ENCODE measurements around the gene GFPT1.
A peak's percentile ranks its signal among the peaks of the same experiment; 100 is the strongest.
"Not testable (repeated sequence)": the region's sequence is repeated elsewhere in the genome, so short reads cannot be mapped to it uniquely, and the experiment has no call there.

GFPT1 gene

DNA sequence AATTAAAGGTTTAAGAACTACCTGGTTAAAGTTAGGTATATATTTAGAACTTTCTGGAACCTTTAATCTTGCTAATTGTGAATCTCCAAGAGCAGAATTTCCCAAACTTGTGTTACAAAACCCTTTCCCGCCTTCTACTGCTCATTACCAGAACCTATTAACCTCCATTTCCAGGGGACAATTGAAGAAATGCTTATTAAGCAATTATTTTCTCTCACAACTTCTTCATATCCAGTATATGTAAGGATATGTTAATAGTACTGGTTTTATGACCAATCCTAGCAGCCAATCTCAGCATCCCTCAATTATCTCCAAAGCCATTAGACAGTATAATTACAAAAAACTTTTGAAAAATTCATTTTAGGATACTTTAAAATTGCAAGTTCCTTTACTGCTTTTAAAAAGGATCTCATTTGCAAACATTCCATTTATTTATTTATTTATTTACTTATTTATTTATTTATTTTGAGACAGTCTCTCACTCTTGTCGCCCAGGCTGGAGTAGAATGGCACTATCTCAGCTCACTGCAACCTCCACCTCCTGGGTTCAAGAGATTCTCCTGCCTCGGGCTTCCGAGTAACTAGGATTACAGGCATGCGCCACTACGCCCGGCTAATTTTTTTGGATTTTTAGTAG is 3.7 kb downstream of the GFPT1 start:
- no peak for DNase-seq (ENCODE audit: low spot score)

DNA sequence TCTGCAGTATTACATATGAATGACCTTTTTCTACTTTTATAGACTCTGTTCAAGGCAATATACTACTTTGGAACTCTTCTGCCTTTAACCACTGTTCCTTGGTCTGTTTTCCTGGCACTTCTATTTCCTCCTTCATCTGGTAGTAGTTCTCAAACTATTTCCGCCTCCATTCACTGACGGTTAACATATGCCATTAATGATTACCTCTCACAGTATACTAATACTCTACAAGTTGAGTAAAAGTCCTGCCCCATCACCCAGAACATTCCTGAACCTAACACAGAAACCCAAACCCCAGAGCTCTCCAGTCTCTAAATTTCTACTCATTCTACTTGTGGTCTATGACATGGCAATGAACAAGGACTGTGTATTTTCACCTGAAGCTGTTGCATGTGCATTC is 4.5 kb downstream of the GFPT1 start:
- no peak for DNase-seq (ENCODE audit: low spot score)

DNA sequence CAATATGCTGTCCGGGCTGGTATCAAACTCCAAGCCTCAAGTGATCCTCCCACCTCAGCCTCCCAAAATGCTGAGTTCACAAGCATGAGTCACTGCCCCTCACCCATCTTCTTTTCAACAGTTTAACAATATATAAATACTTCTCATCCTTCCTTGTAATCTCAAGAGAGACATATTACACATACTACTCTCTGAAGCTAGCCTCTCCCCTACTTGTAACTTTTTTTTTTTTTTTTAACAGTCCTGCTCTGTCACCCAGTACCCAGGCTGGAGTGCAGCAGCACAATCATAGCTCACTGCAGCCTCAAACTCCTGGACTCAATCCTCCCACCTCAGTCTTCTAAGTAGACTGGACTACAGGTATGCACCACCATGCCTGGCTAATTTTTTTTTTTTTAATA is 5.7 kb downstream of the GFPT1 start:
- DNase-seq (ENCODE audit: low spot score) = no peak

DNA sequence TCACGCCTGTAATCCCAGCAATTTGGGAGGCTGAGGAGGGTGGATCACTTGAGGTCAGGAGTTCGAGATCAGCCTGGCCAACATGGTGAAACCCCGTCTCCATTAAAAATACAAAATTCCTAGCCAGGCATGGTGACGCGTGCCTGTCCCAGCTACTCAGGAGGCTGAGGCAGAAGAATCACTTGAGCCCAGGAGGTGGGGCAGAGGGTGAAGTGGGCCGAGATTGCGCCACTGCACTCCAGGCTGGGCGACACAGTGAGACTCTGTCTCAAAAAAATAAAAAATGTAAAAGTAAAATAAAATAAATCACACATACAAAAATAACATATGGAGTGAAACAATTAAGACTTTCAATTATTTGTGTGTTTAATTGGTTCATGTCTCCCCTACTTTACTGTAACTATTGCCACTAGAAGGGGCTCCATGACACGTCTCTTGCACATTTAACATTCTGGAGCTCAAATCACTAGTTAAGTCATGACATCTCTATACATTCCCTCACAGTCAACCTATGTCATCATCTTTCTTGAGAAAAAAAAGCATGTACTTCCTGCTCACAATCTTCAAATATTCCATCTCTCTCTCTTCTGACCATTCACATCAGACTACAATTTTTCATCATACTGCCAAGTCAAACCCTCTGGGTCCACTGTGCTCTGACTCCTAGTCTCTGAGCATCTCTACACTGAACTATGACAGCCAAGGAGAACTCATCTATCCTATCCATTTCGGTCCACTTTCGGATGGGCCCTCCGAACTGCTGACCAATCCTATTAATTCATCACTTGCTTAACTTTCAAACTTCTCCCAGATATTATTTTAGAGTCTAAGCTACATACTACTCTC is 6.7 kb downstream of the GFPT1 start:
- DNase-seq (ENCODE audit: low spot score) = no peak

DNA sequence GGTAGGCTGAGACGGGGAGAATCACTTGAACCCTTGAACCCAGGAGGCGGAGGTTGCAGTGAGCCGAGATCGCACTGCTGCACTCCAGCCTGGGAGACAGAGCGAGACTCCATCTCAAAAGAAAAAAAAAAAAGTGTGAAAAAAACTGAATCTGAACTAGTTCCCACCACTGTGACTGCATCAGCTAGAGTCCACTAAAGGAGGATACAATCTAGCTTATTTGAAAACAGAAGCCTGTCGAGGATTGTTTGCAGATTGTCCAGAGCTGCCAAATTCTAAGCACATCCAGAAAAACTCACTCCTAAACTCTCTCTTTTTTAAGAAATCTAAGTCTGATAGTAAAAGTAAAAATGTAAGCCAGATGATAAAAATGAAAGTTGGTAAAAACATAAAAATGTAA is 10.6 kb downstream of the GFPT1 start:
- DNase-seq (ENCODE audit: low spot score) = no peak

DNA sequence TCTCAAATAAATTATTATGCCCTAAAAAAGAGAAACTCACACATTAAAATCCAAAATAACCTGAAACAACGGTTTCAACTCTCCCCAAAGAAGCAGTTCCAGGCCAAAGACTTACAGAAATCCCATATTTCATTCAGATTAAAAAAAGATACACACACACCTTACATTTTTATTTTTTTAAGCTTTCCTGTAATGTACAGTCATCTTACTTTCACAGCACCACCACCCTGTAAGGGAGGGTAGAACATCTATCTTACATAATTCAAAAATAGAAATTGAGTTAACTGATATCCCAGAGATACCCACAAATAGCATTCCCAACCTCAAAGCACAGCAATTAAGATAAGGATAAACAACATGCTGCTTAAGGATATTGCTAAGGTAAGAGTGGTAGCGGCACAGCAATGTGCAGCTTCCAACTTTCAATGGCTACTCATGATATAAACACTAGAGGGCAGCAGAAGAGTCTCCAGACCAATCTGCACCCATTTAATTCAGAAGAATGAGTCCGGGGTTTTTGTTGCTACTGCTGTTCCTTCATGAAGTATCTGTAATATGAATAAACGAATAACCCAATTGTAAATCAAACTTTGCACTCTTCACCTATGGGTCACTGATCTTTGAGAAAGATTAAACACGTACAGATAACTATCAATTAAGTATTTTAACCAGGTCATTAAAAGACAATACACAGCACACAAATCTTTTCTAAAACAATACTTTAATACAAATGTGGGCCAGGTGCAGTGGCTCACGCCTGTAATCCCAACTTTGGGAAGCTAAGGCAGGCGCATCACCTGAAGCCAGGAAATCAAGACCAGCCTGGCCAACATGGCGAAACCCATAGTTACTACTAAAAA is 11.3 kb downstream of the GFPT1 start:
- DNase-seq (ENCODE audit: low spot score) = peak; percentile 48

DNA sequence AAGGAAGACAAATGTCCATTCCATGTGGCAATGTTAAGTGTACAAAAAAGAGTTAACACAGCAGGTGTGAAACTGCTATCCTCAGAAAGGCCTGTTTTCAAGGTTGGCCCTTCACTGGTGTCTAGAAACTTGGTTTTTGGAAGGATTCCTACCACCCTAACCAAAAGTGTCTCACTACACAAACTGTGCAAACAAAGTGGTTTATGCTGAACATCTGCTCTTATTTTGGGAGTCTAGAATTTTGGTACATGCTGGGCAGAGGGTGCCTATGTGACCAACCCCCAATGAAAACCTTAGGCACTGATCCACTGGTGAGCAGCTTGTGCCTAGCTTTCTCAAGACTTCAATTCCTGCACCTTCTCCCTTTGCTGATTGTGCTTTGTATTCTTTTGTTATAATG is 14.3 kb downstream of the GFPT1 start:
- DNase-seq (ENCODE audit: low spot score) = no peak

DNA sequence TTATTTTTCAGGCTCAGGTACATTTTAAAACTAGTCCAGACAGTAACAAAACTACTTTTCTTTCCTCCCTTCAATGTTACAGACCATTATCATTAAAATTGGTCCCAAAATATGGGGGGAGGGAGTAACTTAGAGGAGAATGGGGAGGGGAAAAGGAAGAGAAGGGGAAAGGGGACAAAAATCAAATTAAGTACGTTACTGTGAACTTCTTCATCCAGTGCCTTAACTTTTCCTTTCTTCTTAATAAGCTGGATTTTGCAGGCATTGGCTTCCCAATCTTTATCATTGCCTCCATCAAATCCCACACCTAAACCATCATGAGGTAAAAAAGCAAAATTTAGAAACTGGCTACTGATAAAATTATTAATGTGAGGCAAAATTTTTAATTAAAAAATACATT is 17.2 kb downstream of the GFPT1 start:
- DNase-seq (ENCODE audit: low spot score) = no peak

DNA sequence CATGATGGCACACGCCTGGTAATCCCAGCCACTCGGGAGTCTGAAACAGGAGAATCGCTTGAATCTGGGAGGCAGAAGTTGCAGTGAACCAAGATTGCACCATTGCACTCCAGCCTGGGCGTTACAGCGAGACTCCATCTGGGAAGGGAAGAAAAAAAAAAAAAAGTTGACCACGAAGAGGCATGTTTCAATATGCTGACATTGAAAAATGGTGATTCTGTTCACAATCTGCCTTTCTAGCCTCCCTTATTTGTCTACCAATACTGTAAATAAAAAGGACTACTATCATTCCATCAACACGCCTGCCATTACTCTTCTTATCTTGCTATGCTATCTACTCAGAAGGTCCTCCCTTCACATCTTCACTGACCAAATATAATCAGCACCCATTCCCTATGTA is 18.4 kb downstream of the GFPT1 start:
- no peak for DNase-seq (ENCODE audit: low spot score)

DNA sequence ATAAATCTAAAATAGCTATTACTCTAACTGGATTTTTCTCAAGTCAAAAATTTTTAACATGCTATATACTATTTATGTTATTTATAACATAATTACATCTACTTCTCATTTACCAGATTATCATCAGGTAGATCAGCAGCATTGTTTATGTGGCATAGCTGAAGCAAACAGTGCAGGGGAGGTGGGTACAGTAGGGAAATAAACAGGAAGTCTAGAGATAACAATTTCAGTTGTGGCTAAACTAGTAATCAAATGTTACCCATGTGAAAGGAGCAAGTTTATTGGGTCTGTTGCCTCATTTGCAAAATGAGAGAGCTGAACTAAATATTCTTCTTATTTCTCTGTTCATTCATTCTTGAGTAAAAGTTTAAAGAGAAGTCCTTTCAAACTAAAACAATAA is 27.7 kb downstream of the GFPT1 start:
- DNase-seq (ENCODE audit: low spot score) = no peak

DNA sequence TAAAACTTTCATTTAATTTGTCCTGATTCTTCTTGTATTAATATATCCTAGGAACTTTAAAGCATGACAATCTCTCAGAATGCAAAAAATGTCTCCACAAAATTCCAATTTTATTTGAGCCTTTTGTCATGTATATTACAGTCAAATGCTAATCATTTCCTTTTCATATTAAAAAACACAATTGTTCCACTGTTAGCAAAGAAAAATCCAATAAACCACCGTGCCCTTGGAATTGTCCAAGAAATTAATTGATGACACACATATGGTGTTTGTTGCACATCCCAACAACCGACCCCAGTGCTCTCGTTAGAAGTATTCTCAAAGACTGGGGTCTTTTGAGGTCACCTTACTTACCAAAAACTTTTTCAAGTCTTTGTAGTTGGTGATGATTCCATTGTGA is 28.1 kb downstream of the GFPT1 start:
- DNase-seq (ENCODE audit: low spot score) = no peak

DNA sequence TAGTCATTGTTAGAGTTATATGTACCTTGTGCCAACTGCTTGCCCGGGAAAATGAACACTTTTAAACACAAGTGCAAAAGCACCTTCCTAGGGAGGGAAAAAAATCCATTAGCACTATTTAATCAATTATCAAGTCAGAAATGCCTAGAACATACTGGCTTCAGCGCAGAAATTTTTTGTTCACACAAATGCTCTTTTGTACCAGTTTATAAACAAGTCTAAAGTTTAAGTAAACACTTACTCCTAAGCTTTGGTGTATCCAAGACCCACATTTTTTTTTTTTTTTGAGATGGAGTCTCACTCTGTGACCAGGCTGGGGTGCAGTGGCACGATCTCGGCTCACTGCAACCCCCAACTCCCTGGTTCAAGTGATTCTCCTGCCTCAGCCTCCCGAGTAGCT is 30.6 kb downstream of the GFPT1 start:
- no peak for DNase-seq (ENCODE audit: low spot score)

DNA sequence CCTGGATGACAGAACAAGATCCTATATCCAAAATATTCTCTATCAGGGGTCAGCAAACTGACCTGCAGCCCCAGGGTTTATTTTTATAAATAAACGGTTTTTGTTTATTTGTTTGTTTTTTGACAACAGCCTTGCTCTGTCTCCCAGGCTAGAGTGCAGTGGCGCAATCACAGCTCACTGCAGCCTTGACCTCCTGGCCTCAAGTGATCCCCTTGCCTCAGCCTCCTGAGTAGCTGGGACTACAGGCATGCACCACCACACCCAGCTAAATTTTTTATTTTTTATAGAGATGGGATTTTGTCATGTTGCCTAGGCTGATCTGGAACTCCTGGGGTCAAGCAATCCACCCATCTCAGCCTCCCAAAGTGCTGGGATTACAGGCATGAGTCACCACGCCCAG is 32.1 kb downstream of the GFPT1 start:
- not testable (repeated sequence) for DNase-seq (ENCODE audit: low spot score)

DNA sequence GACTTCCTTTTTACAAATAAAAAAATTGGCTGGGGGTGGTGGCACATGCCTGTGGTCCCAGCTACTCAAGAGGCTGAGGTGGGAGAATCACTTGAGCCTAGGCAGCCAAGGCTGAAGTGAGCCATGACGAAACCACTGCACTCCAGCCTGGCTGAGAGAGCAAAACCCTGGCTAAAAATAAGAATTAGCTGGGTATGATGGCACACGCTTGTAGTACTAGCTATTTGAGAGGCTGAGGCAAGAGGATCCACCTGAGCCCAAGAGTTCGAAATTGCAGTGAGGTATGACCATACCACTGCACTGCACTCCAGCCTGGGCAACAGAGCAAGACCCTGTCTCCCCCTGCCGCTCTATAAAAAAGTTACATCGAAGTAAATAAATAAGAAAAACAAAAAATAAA is 33.7 kb downstream of the GFPT1 start:
- no peak for DNase-seq (ENCODE audit: low spot score)

DNA sequence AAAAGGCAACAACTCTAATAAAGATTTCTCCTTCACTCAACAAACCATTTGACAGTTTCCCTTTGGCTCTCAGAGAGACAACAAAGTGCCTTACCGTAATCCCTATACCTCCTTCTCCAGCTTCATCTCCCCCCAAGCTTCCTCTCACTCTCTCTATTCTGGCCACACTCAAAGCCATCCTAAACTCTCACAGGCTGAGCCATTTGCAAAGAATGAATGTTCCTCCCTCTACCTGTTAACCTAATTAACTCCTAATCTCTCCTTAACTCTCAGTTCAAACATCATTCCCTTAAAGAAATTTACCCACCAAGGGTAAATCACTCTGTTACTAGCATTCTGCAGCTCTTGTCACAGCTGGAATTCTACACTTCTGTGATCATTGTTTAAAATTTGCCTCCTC is 38.2 kb downstream of the GFPT1 start:
- DNase-seq (ENCODE audit: low spot score) = no peak

DNA sequence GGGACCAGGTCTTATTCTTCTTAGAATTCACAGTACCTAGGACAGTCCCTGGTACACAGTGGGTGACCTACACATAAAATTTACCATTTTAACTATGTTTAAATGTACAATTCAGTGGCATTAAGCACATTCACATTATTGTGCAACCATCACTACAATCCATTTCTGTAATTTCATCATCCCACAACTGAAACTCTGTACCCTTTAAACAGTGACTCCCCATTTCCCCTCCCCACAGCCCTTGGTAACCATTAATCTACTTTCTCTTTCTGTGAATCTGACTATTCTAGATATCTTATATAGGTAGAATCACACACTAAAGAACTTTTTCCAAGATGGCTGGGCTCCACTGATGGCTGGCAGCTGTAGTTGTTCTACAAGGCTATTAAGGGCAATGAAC is 41.6 kb downstream of the GFPT1 start:
- DNase-seq (ENCODE audit: low spot score) = no peak

DNA sequence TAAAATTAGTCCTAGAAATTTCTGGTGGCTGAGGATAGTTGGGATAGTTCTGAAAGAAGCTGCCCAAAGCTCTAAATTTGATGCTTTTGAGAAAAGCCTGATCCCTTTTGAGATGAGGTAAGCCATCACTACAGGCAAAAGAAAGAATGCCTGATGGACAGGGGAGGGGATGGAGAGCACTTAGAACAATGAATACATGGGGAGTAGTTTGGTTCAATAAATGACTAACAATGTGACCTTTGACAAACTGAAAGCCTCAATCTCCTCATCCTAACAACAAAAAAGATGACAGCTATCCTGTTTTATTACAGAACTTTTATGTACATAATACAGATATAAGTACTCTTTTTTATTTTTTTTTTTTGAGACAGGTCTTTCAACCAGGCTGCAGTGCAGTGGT is 42.7 kb downstream of the GFPT1 start:
- no peak for DNase-seq (ENCODE audit: low spot score)

DNA sequence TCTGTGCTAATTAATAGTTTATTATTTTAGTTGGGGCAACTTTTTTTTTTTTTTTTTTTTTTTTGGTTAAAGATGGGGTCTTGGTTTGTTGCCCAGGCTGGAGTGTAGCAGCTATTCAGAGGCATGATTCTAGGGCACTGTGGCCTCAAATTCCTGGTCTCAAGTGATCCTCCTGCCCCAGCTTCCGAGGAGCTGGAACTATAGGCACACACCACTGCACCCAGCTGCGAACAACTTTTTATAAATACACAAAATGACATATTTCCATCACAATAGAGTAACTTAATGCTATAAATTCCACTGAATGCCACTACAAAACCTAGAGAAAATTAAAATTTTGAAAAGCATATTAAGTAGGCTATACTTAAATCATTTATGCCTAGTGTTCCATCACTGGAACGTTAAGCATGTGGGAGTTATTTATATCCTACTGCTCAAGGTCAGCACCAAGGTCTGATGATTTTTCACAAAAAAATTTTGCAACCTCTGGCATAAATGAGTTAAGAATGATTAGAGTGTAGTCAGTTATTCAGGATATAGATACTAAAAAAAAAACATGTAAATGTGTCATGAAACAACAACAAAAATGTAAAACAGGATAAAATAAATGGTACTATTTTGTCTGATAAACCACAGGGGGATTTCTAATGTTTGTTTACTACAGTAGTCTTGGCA is 46.8 kb downstream of the GFPT1 start:
- no peak for DNase-seq (ENCODE audit: low spot score)

DNA sequence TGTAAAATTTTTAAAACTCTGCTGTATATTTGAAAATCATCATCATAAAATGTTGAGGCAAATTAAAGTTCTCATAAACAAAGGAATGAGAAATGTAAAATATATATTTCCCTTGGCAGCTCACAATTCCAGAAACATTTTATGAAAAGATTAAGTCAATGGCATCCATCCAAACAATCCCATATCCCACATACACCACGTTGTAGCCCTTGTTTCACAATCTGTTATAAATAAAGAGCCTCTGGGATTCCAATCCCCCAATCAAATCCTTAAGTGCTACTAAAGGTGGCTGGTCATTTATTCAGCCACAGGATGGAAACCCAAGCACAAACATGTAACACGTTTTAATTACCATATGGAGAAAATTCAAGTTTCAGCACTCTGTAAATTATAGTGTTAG is 51.7 kb downstream of the GFPT1 start:
- no peak for DNase-seq (ENCODE audit: low spot score)

DNA sequence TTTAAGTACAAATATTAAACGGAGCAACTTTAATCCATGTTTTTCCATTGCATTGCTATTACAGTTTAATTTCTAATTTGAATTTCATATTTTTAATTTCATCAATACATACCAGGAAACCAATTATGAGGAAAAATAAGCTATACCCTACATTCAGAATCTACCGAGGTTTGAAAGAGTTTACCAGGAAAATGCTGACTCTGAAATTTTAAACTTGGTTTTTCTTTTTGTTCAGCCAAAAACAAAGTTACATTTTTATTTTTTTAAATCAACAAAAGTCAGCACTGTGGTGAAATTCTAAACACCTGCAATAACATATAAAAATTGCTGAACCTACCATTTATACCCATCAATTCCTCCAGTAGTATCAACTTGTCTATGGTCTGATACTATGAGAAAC is 53.7 kb downstream of the GFPT1 start:
- no peak for DNase-seq (ENCODE audit: low spot score)

DNA sequence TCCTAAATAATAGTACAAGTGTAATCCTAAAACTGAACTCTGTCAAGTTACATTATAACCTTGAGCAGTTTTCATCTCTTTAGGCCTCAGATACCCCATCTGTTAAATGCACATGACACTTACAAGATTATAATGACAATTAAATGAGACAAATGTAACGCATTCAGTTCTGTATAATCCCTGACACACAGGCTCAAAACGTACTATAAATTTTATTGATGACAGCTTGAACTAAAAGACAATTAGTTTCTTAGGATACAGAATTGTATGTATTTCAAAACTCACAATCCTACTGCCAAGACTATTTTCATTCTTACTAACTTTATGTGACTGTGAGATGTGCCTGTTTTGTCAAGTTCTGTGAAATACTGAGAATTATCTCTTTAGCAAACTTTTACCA is 56.2 kb downstream of the GFPT1 start:
- no peak for DNase-seq (ENCODE audit: low spot score)

DNA sequence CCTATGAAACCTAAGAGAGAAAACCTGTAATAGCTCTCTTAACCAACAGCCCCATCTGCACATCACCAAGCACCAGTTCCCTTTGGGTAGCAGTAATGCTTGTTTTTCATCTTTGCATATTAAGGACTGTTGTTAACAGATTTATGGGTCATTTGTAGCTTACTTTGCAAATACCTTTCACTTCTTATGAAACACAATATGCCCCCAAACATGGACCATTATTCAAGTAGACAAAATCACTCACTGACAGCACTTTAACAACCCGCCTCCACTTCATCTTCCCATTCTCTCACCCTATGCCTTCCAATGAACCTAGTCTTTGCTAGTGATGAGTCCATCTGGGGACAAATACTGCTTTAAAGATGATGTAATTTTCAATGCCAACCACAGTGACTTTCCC is 64.4 kb downstream of the GFPT1 start:
- DNase-seq (ENCODE audit: low spot score) = no peak

Measured in iPS-NIHi11 (cell line).